GM13976 (cell line): ENCODE data around the gene SLC25A17.
A peak's percentile ranks its signal among the peaks of the same experiment; 100 is the strongest.
"Not testable (repeated sequence)": the region's sequence is repeated elsewhere in the genome, so short reads cannot be mapped to it uniquely, and the experiment has no call there.

Source experiments
- DNase-seq: peaks from one replicate; pipeline ENCODE4 v3.0.0; 2012; ENCODE audit warnings: low spot score
- in situ Hi-C: fragments of 300-500 bp; cut with MboI; formaldehyde crosslinking; loops from one replicate; pipeline ENCODE4 v1.12.0; 2022; ENCODE audit warnings: low sequenced_read_pairs, mixed read lengths, inconsistent platforms; ENCODE audit not compliant: unreplicated experiment
- TF ChIP-seq, protein P1 (sequence below): IDR thresholded peaks from 2 replicates; pipeline ENCODE4 v1.5.1; 2012; ENCODE audit warnings: borderline replicate concordance, mild to moderate bottlenecking; ENCODE audit not compliant: insufficient read depth; ENCODE audit errors: extremely low read depth, missing control alignments, control extremely low read depth

Gene SLC25A17

DNA sequence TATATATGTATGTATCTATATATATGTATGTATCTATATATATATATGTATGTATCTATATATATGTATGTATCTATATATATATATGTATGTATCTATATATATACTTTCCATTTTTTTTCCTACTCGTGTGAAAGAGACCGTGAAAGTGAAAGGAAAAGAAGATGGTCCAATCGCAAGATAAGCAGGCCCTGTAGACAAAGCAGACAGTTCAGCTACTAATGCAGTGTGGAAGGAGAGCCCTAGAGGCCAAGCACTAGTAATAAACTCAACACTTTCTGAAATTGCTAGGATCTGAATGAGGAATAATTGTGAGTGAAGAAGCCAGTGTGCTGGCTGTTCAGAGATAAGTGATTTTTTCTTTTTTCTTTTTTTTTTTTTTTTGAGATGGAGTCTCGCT is 92.6 kb downstream of the SLC25A17 start:
- in situ Hi-C loops: no loop called here
- DNase-seq: peak; percentile 73
- TF ChIP-seq, protein P1, sequence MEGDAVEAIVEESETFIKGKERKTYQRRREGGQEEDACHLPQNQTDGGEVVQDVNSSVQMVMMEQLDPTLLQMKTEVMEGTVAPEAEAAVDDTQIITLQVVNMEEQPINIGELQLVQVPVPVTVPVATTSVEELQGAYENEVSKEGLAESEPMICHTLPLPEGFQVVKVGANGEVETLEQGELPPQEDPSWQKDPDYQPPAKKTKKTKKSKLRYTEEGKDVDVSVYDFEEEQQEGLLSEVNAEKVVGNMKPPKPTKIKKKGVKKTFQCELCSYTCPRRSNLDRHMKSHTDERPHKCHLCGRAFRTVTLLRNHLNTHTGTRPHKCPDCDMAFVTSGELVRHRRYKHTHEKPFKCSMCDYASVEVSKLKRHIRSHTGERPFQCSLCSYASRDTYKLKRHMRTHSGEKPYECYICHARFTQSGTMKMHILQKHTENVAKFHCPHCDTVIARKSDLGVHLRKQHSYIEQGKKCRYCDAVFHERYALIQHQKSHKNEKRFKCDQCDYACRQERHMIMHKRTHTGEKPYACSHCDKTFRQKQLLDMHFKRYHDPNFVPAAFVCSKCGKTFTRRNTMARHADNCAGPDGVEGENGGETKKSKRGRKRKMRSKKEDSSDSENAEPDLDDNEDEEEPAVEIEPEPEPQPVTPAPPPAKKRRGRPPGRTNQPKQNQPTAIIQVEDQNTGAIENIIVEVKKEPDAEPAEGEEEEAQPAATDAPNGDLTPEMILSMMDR: no peak

DNA sequence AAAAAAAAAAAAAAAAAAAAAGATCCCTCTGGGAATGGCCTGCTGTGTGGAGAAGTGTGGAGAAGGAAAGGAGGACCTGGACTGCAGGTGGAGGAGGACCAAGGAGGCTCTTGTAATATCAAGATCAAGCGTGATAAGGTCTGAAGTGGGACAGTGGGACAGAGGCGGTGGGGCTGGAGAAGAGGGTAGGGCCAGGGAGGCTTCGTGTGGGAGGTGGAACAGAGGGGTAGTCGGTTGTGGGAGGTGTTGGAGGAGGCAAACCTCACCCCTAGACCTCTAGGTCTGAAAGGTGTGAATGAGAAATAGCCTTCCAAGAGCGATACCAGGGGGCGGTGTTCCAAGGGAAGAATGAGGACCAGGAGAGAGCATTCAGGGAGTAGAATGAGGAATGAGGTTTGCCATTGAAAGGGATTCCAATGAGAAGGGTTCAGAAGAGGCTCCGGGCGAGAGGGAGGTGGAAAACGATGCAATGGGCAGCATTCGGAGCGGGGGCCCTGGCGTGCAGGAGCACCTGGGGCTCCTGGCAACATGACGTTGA is 95.7 kb downstream of the SLC25A17 start:
- TF ChIP-seq, protein P1: no peak
- no peak for DNase-seq
- in situ Hi-C loops: loop anchor here (25.0 kb wide), 1 partner anchor 89 kb away; the partner anchor contains the start of gene SLC25A17

DNA sequence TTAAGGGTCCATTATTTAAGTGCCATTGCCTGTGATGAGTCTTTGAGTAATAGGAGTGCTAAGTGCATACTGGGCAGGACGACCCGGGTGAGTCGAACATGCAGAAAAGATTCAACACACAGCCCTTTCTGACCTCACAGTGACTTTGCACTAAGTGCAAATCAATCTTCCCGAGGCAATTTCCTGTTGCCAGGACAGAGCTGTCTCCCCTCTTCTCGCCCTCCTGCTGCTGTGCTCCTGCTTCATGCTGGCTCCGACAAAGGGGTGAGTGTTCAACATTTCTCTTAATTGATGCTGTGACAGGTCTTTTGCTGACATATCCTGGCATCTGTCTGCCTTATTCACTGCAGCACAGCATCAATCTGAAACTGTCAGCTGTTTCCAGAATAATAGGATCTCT is 97.9 kb downstream of the SLC25A17 start:
- in situ Hi-C loops: loop anchor here (25.0 kb wide), 1 partner anchor 91 kb away; the partner anchor contains the start of gene SLC25A17
- TF ChIP-seq, protein P1: no peak
- no peak for DNase-seq

DNA sequence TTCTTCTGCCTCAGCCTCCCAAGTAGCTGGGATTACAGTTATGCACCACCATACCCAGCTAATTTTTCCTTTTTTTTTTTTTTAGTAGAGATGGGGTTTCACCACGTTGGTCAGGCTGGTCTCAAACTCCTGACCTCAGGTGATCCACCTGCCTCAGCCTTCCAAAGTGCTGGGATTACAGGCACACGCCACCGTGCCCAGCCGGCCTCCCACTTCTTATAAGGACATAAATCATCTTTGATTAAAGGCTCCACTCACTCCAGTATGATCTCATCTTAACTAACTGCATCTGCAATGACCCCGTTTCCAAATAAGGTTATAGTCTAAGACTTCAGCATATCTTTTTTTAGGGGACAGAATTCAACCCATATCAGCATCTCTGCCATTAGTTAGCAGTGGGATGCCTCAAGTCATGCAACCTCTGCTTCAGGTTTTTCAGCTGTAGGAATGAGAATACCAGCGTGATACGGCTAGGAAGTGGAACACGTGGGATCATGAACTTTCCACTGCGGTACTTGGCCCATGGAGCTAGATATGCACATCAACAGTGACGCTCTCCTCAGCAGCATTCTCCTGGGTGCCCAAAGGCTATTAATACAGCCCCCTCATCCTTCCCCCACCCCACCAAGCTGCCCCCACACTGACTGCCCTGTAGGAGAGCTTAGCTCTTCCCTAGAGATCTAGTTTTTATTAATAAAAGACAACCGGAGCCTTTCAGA is 98.4 kb downstream of the SLC25A17 start:
- in situ Hi-C loops: loop anchor here (25.0 kb wide), 1 partner anchor 92 kb away; the partner anchor contains the start of gene SLC25A17
- DNase-seq: no peak
- TF ChIP-seq, protein P1: no peak

DNA sequence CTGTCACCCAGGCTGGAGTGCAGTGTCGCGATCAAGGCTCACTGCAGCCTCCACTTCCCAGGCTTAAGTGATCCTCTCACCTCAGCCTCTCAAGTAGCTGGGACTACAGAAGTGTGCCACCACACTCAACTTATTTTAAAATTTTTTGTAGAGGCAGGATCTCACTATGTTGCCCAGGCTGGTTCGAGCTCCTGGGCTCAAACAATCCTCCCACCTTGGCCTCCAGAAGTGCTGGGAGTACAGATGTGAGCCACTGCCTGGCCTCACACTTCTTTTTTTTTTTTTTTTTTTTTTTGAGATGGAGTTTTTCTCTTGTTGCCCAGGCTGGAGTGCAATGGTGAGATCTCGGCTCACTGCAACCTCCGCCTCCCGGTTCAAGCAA is 99.0 kb downstream of the SLC25A17 start:
- in situ Hi-C loops: loop anchor here (25.0 kb wide), 1 partner anchor 92 kb away; the partner anchor contains the start of gene SLC25A17
- DNase-seq: not testable (repeated sequence)
